ENCODE results near the gene FAM170B. TPM values are rescaled to one million over a fixed set of nuclear protein-coding genes. Genes with fewer than 3 reads are reported as not detected.

The FAM170B gene
- not detected in 2 replicates for total RNA-seq

DNA sequence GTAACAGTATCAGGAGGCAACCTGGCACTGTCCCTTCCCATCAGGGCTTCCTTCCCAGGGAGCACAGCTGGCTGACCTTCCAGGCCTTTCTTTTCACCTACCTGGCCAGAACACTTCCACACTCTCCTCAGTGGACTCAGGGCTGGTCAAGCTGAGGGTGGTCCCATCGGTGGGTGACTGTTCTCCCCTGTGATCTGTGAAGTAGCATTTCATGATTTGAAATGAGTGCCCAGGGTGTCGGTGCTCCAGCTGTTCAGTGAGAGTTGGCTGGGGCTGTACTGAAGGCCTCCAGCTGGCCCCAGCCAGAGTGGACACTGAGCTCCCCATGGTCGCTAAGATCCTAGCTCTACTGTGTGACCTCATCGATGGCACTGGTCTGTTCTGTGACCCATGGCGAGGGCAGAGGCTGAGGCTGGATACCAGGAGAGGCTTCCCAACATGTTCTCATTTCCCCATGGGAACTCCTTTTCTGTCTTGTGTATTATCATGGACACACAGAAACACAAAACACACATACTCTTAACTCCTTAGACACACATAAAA lies at the start of gene FAM170B:
FAM170B (minus strand) TSS at position 316 of the 543 bp plus-strand sequence; CDS start at position 213, 103 bp downstream.

DNA sequence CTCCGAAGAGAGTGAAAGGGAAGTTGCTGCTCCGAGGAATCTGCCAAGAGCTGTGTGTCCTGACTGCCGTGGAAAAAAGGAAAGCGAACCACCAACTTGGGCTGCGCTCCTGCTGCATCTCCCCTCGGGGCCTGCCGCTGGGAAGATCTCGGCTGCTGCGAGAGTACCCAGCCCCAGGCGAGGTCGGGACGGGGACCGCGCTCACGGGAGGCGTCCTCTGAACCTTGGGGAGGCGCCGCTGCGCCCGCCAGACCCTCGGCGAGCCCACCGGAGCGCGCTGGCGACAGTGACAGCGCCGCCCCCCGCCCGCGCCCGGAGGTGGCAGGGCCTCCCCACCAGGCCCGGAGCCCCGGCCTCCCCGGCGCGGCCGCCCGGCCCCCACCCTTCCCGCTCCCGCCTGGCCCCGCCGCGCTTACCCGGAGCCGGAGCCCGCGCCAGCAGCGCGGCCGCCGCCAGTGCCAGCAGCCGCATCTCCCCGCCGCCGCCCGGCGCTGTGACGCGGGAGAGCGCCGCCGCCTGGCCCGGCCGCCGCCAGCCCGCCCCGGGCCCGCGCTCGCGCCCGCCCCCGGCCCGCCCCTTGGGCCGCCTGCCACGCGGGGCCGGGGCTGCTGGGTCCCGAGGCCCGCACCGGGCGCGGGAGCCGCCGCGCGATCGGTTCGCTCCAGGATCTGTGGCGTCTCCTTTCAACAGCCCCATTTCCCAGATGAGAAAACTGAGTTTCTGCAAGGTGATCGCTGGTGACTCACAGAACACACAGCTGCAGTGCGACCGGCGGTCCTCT lies 18.6 kb downstream of the FAM170B start, which contains the start of gene VSTM4:
VSTM4 (minus strand) TSS at position 508 of the 781 bp plus-strand sequence; CDS start at position 471, 37 bp downstream.

Other genes with a start within 250 kb of the FAM170B start
- not detected in 2 replicates for gene LRRC18, start 194.2 kb downstream of the FAM170B start, total RNA-seq
- gene VSTM4, start 18.5 kb downstream of the FAM170B start, total RNA-seq, result 4.0 and 4.1 TPM in 2 replicates
- not detected in 2 replicates for gene TMEM273, start 54.4 kb upstream of the FAM170B start, total RNA-seq
- gene C10orf71, start 165.1 kb upstream of the FAM170B start, total RNA-seq, result not detected in 2 replicates

Measured in subcutaneous preadipocyte (primary cell).